Karpas-422 (cell line): ENCODE results near the gene GABRP. TPM values are rescaled to one million over a fixed set of nuclear protein-coding genes. Genes with fewer than 3 reads are reported as not detected.

ENCODE experiments used
- DNase-seq: peaks from one replicate; pipeline ENCODE4 v3.0.0-alpha.2; 2015
- H2AFZ ChIP-seq: fragments of 200-600 bp; sonication (generic); 2 replicates; pipeline ENCODE4 v1.6.1; 2014; ENCODE audit warnings: antibody characterized with exemption, low read length, mixed read lengths
- H3K27ac ChIP-seq: fragments of 200-600 bp; sonication (generic); 2 replicates; pipeline ENCODE4 v1.5.1; 2014; ENCODE audit warnings: mild to moderate bottlenecking, low read length, moderate library complexity
- H3K27me3 ChIP-seq: fragments of 200-600 bp; sonication (generic); 2 replicates; pipeline ENCODE4 v1.6.1; 2014; ENCODE audit warnings: low read length, mixed read lengths
- H3K36me3 ChIP-seq: fragments of 200-600 bp; sonication (generic); 2 replicates; pipeline ENCODE4 v1.6.1; 2014; ENCODE audit warnings: low read length, mixed read lengths; ENCODE audit not compliant: insufficient read depth
- H3K4me1 ChIP-seq: fragments of 200-600 bp; sonication (generic); 2 replicates; pipeline ENCODE4 v1.6.1; 2014; ENCODE audit warnings: mild to moderate bottlenecking, low read length, mixed read lengths
- H3K4me2 ChIP-seq: fragments of 200-600 bp; sonication (generic); 2 replicates; pipeline ENCODE4 v1.6.1; 2014; ENCODE audit warnings: low read length, low read depth, mild to moderate bottlenecking; ENCODE audit not compliant: poor library complexity, severe bottlenecking
- H3K4me3 ChIP-seq: fragments of 200-600 bp; sonication (generic); 2 replicates; pipeline ENCODE4 v1.5.1; 2014; ENCODE audit warnings: mild to moderate bottlenecking, antibody characterized with exemption, low read length, mixed read lengths
- H3K79me2 ChIP-seq: fragments of 200-600 bp; sonication (generic); 2 replicates; pipeline ENCODE4 v1.6.1; 2014; ENCODE audit warnings: mild to moderate bottlenecking, low read length, mixed read lengths
- H3K9ac ChIP-seq: fragments of 200-600 bp; sonication (generic); 2 replicates; pipeline ENCODE4 v1.6.0; 2014; ENCODE audit warnings: low read length
- H3K9me2 ChIP-seq: fragments of 200-600 bp; sonication (generic), shearing (Covaris generic); replicated peaks from 2 replicates; pipeline ENCODE4 v1.6.0; 2014; ENCODE audit warnings: mild to moderate bottlenecking, low read length, moderate library complexity; ENCODE audit not compliant: insufficient read depth
- H3K9me3 ChIP-seq: fragments of 300-700, 200-600 bp; sonication (generic); 2 replicates; pipeline ENCODE4 v1.6.1; 2014; ENCODE audit warnings: low read length, mixed read lengths
- H4K20me1 ChIP-seq: fragments of 200-600 bp; sonication (generic); 2 replicates; pipeline ENCODE4 v1.6.1; 2014; ENCODE audit warnings: mild to moderate bottlenecking, antibody characterized with exemption, low read length, low read depth; ENCODE audit not compliant: insufficient read depth
- total RNA-seq: library from RNA; depleted of rRNA; stranded (reverse); fragments of >200 nt; shearing (Covaris generic); gene quantifications from 2 replicates; pipeline ENCODE4 v1.2.3, GENCODE V29; 2014; ENCODE audit warnings: low replicate concordance

Gene GABRP
- total RNA-seq, 1 experiment from 2014 or later = not detected

DNA sequence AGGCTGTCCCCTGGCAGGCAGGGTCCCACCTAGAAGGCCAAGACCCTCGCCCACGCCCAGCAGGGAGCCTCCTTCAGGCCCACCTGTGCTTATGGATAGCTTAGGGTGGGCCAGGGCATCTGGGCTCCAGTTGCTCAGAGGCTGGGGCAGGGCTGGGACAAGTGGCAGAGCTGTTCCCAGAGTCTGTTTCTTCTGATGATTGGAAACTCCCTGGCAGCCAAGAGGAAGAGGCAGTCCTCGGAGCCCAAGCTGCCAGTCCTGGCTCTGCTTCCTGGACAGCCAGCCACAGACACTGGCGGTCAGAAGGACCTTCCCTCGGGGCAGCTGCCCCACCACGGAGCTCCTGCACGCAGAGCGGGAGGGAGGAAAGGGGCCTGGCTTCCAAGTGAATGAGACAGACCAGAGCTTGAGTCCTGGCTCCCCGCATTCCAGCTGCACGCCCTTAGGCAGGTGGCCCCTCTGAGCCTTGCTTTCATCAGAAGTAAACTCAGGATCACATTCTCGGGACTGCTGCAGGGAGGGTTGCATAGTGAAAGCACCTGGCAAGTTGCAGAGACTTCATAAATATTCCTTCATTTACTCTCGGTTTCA is 37.9 kb upstream of the GABRP start:
- Histone ChIP-seq H3K36me3 (no peaks in the 10 kb centered on the region), H4K20me1 (no peaks in the 10 kb centered on the region), H3K9me2 (no peaks in the 10 kb centered on the region), H3K4me3 (no peak overlapping the region), H3K27ac (no peak overlapping the region), H3K4me1 (no peaks in the 10 kb centered on the region), H3K79me2 (no peaks in the 10 kb centered on the region), H3K4me2 (no peak overlapping the region), H3K9me3 (no peaks in the 10 kb centered on the region), H2AFZ (no peak overlapping the region), H3K9ac (no peak overlapping the region), H3K27me3 (no peaks in the 10 kb centered on the region)
- peak; percentile 38 for DNase-seq

DNA sequence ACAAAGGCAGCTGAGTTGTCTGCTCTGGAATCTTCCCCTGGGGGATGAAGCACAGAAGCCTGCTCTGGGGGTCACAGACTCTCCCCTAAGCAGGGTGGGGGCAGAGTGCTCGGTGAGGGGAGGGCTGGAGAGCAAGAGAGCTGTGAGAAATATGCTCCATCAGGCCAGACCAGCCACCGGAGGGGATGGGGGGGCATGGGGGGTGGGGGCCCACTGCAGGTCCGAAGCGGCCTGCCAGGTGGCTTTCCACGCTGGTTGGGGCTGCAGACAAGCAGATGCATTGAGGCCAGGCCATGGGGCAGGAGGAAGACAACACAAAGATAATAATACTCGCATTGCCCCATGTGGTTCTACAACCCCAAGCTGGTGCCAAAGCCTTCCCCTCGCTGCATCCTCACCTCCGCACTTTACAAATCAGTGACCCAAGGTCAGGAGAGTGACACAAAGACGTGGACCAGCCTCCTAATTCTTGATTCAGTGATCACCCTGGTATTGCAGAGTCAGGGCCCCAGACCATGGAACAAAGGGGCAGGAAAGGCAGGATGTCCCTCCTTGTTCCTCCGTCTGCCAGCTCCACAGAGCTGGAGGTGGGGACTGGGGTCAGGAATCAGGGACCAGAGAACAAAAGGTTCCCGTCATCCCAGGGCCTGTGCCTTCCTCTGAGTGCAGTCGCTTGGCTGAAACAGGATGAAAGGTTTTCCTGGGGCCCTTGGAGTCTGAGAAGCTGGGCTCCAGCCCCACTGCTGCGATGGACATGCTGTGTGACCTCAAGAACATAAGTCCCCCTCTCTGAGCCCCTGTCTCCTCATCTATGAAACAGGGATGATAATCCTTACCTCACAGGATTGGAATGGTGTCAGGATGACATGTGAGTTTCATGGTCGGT is 37.2 kb upstream of the GABRP start:
- H3K9me2 ChIP-seq = no peaks in the 10 kb centered on the region
- no peaks in the 10 kb centered on the region for H4K20me1 ChIP-seq
- no peaks in the 10 kb centered on the region for H3K4me1 ChIP-seq
- no peak overlapping the region for H2AFZ ChIP-seq
- no peaks in the 10 kb centered on the region for H3K9me3 ChIP-seq
- peak; percentile 36 for DNase-seq
- H3K27me3 ChIP-seq = no peaks in the 10 kb centered on the region
- H3K27ac ChIP-seq = no peak overlapping the region
- H3K79me2 ChIP-seq = no peaks in the 10 kb centered on the region
- no peaks in the 10 kb centered on the region for H3K36me3 ChIP-seq
- H3K9ac ChIP-seq = no peak overlapping the region
- H3K4me3 ChIP-seq = no peak overlapping the region
- H3K4me2 ChIP-seq = no peak overlapping the region

DNA sequence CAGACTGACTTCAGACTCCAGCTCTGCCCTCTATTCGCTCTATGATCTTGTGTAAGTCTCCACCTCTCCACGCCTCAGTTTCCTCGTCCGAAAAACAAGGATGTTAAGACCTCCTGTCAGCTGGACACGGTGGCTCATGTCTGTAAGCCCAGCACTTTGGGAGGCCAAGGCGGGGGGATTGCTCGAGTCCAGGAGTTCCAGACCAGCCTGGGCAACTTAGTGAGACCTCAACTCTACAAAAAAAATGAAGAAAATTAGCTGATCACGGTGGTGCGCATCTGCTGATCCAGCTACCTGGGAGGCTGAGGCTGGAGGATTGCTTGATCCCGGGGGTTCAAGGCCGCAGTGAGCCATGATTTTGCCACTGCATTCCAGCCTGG is 36.6 kb upstream of the GABRP start:
- Histone ChIP-seq H3K27me3 (no peaks in the 10 kb centered on the region), H3K79me2 (no peaks in the 10 kb centered on the region), H3K9me3 (no peaks in the 10 kb centered on the region), H3K36me3 (no peaks in the 10 kb centered on the region), H3K4me2 (no peak overlapping the region), H3K4me1 (no peaks in the 10 kb centered on the region), H3K27ac (no peak overlapping the region), H2AFZ (no peak overlapping the region), H4K20me1 (no peaks in the 10 kb centered on the region), H3K9me2 (no peaks in the 10 kb centered on the region), H3K9ac (no peak overlapping the region), H3K4me3 (no peak overlapping the region)
- no peak for DNase-seq

DNA sequence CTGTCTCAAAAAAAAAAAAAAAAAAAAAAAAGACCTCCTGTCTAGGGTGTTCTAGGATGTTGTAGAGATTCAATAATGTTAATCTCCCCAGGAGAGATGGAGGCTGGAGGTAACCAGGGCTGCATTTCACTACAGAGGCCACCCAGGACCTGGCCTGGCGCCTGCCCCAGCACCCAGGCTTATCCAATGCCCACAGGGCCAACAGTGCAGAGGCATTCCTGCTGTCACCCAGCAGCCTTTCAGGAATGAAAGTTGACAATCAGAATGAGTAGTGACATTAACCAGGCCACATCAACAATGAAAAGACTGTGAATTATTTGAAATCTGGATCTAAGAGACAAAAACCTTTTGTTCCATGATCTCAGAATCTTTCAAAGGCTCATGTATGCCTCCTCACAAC is 36.2 kb upstream of the GABRP start:
- Histone ChIP-seq H3K4me1 (no peaks in the 10 kb centered on the region), H3K4me3 (no peak overlapping the region), H3K4me2 (no peak overlapping the region), H3K9me3 (no peaks in the 10 kb centered on the region), H3K27ac (no peak overlapping the region), H3K27me3 (no peaks in the 10 kb centered on the region), H4K20me1 (no peaks in the 10 kb centered on the region), H3K79me2 (no peaks in the 10 kb centered on the region), H3K36me3 (no peaks in the 10 kb centered on the region), H3K9ac (no peak overlapping the region), H3K9me2 (no peaks in the 10 kb centered on the region), H2AFZ (no peak overlapping the region)
- DNase-seq = no peak

DNA sequence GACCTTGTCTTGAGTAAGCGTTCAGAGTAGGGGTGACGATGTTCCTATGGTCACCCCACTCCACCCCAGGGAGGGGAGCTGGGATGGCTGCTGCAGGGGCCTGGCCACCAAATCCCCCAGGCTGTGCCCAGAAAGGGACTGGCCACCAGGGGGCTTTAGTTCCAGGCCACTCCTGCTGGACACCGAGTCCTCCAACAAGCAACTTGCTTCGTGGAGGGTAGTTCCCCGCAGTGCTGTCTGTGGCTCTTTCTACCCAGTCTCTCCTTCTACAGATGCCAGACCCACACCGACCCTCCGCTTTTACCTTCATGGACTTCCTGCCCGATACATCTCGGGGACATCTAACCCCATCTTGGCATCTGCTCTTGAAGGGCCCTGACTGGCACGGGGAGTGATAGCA is 35.7 kb upstream of the GABRP start:
- Histone ChIP-seq H3K4me3 (no peak overlapping the region), H3K9me3 (no peaks in the 10 kb centered on the region), H3K9ac (no peak overlapping the region), H3K27ac (no peak overlapping the region), H3K79me2 (no peaks in the 10 kb centered on the region), H3K9me2 (no peaks in the 10 kb centered on the region), H3K27me3 (no peaks in the 10 kb centered on the region), H3K4me1 (no peaks in the 10 kb centered on the region), H3K36me3 (no peaks in the 10 kb centered on the region), H2AFZ (no peak overlapping the region), H3K4me2 (no peak overlapping the region), H4K20me1 (no peaks in the 10 kb centered on the region)
- no peak for DNase-seq

DNA sequence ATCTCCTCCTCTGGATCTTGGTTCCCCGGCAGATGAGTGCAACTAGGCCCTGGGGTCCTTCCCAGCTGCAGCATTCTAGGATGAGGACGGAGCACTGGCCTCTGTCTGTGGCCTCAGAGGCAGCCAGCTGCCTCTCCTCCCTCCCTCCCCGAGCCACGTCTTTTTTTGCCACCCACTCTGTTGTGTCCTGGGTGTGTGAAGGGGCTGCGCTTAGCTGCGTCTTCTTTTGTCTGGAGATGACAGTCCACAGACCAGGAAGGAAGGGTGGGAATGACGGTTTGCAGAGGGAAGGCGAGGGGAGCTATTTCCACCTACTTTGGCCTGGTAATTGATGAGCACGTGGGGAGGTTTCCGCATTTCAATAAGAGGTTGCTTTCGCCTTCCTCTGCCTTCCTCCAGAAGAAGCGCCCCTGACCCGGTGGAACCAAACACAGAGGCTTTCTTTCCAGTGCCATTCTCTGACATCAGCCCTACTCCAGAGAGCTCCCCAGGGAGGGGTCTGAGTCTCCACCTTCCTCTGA is 34.5 kb upstream of the GABRP start:
- Histone ChIP-seq H3K27me3 (no peaks in the 10 kb centered on the region), H3K36me3 (no peaks in the 10 kb centered on the region), H4K20me1 (no peaks in the 10 kb centered on the region)

DNA sequence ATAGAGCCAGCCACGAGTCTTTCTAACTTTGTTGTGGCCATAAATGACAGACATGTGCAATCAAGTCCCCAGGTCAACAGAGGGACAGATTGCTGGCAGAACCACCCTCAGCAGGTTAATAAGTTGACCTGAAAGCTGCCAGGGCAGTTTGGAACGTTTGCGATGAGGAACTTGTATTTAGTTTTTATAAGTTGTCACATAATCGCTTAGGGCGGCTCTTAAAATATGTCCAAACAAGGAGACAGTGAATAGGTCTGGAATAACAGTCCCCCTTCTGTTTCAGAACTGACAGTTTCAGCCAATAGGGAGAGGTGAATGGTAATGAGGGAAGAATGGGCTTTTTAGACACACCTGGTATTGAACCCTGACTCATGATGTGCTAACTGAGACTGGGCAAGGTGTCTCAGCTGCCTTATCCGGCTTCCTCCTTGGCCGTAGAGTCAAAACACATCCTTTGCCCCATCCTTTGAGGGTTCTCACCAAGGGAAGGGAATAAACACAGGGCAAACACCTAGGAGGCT is 33.6 kb upstream of the GABRP start:
- Histone ChIP-seq H2AFZ (no peak overlapping the region), H3K4me1 (no peaks in the 10 kb centered on the region), H3K27me3 (no peaks in the 10 kb centered on the region), H3K79me2 (no peaks in the 10 kb centered on the region), H3K9me2 (no peaks in the 10 kb centered on the region), H3K27ac (no peak overlapping the region), H3K4me2 (no peak overlapping the region), H3K9ac (no peak overlapping the region), H3K9me3 (no peaks in the 10 kb centered on the region), H3K4me3 (no peak overlapping the region), H4K20me1 (no peaks in the 10 kb centered on the region), H3K36me3 (no peaks in the 10 kb centered on the region)
- DNase-seq = no peak

More for the DNA sequence above, 34.5 kb upstream of the GABRP start:
- Histone ChIP-seq H3K4me1 (no peaks in the 10 kb centered on the region), H2AFZ (no peak overlapping the region), H3K9ac (no peak overlapping the region), H3K9me3 (no peaks in the 10 kb centered on the region), H3K4me3 (no peak overlapping the region), H3K79me2 (no peaks in the 10 kb centered on the region), H3K9me2 (no peaks in the 10 kb centered on the region), H3K4me2 (no peak overlapping the region), H3K27ac (no peak overlapping the region)
- DNase-seq = no peak

DNA sequence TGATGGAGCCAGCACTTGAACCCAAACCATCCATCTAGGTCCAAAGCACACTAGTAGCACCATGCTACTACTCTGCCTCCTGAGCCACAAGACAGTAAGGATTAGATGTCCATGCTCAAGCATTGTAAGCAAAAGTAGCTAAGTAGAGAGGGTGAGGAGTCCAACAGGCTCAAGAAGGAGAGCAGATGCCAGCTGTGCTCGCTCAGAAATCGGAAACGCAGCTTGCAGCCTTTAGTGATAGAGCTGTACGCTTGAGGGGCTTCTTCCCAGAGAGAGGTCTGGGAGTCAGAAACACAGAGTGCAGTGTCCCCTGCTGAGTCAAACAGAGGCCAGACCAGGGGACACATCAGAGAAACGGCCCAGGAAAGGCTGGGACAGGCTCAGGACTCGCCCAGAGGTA is 32.7 kb upstream of the GABRP start:
- H3K9me2 ChIP-seq = no peaks in the 10 kb centered on the region
- H3K4me2 ChIP-seq = no peak overlapping the region
- H3K4me3 ChIP-seq = no peak overlapping the region
- H3K4me1 ChIP-seq = no peaks in the 10 kb centered on the region
- DNase-seq = no peak
- no peaks in the 10 kb centered on the region for H3K27me3 ChIP-seq
- H3K9ac ChIP-seq = no peak overlapping the region
- H4K20me1 ChIP-seq = no peaks in the 10 kb centered on the region
- H2AFZ ChIP-seq = no peak overlapping the region
- no peaks in the 10 kb centered on the region for H3K79me2 ChIP-seq
- H3K36me3 ChIP-seq = no peaks in the 10 kb centered on the region
- H3K27ac ChIP-seq = no peak overlapping the region
- H3K9me3 ChIP-seq = no peaks in the 10 kb centered on the region
